OCI-LY3 (cell line): ENCODE results near the gene DUSP1.
A peak's percentile ranks its signal among the peaks of the same experiment; 100 is the strongest.

Source experiments
- H2AFZ ChIP-seq: fragments of 200-600, 300-600 bp; shearing (Covaris generic); 2 replicates; pipeline ENCODE4 v1.6.0; 2014; ENCODE audit warnings: antibody characterized with exemption, low read depth, low read length
- H3K27ac ChIP-seq: fragments of 200-600, 300-600 bp; sonication (generic); 2 replicates; pipeline ENCODE4 v1.5.1; 2014; ENCODE audit warnings: mild to moderate bottlenecking, low read length, moderate library complexity, mixed read lengths
- H3K27me3 ChIP-seq: fragments of 200-600, 300-600 bp; sonication (generic); 2 replicates; pipeline ENCODE4 v1.6.1; 2014; ENCODE audit warnings: low read depth, low read length, mixed read lengths
- H3K36me3 ChIP-seq: fragments of 200-600, 300-600 bp; sonication (generic); replicated peaks from 2 replicates; pipeline ENCODE3; 2014; ENCODE audit warnings: low read depth, low read length, mixed read lengths
- H3K4me1 ChIP-seq: fragments of 300-600, 200-600 bp; sonication (generic); 2 replicates; pipeline ENCODE4 v1.6.1; 2014; ENCODE audit warnings: low read length, mixed read lengths
- H3K4me2 ChIP-seq: fragments of 200-600, 300-600 bp; sonication (generic); 2 replicates; pipeline ENCODE4 v1.6.1; 2014; ENCODE audit warnings: low read length, mixed read lengths
- H3K4me3 ChIP-seq: fragments of 300-600, 200-600 bp; sonication (generic); 2 replicates; pipeline ENCODE4 v1.5.1; 2014; ENCODE audit warnings: antibody characterized with exemption, mild to moderate bottlenecking, low read length, moderate library complexity
- H3K79me2 ChIP-seq: fragments of 300-600, 200-600 bp; shearing (Covaris generic); 2 replicates; pipeline ENCODE4 v1.6.1; 2014; ENCODE audit warnings: mild to moderate bottlenecking, low read length, mixed read lengths
- H3K9ac ChIP-seq: fragments of 300-600, 200-600 bp; shearing (Covaris generic); 2 replicates; pipeline ENCODE4 v1.6.0; 2014; ENCODE audit warnings: mild to moderate bottlenecking, low read length, moderate library complexity
- H3K9me3 ChIP-seq: fragments of 200-600, 300-600 bp; shearing (Covaris generic); 2 replicates; pipeline ENCODE4 v1.6.1; 2014; ENCODE audit warnings: low read length, mixed read lengths; ENCODE audit not compliant: insufficient read depth
- H4K20me1 ChIP-seq: fragments of 200-600, 300-600 bp; sonication (generic); 2 replicates; pipeline ENCODE4 v1.6.1; 2016; ENCODE audit warnings: low read length, mixed read lengths; ENCODE audit not compliant: insufficient read depth
- CTCF ChIP-seq: fragments of 200-600, 300-600 bp; sonication (generic); IDR thresholded peaks from 2 replicates; pipeline ENCODE4 v1.5.1; 2014; ENCODE audit warnings: antibody characterized with exemption, low read length, low read depth
- EZH2phosphoT487 ChIP-seq: fragments of 200-600 bp; shearing (Covaris generic); IDR thresholded peaks from 2 replicates; pipeline ENCODE4 v1.6.1; 2018; ENCODE audit warnings: antibody characterized with exemption, mixed run types, low read depth

DUSP1 gene

DNA sequence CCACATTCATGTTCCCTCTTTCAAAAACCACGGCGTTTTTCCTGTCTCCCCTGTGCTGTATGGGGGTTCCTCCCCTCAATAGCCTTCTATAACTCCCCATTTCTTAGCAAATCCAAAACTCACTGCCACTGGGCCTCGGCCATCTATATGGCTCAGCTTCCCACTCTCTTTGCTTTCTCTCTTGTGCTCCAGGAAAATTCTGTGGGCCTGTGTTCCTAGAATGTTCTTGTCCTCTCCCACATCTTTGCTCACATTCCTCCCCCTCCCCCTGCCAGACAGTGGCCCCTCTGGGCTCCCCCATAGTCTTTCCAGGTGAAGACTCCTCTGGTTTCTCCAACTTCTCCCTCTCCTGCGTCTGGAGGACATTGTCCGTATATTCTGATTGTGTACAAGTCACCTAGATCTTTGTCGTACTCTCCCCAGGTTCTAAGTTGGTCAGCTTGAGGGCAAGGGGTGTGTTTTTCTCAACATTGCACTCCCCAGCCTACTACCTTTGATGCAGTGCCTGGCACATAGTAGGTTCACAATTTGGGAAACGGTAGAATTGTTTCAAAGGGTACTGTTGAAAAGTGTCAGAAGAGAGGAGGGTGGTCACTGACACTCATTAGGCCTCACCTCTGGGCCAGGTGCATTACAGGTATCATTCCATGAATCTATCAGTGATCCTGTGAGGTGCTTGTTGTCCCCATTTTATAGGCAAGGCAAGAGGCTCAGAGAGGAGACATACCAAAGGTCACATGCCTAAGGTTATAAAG lies 3.7 kb upstream of the DUSP1 start:
- Histone ChIP-seq H3K4me1 (peaks cover 39% of the 10 kb centered on the region), H3K79me2 (peaks cover 7% of the 10 kb centered on the region), H3K9me3 (no peaks in the 10 kb centered on the region), H3K27me3 (no peaks in the 10 kb centered on the region), H3K27ac (no peak overlapping the region), H2AFZ (no peak overlapping the region), H3K4me3 (no peak overlapping the region), H3K9ac (no peak overlapping the region), H4K20me1 (no peaks in the 10 kb centered on the region), H3K36me3 (no peaks in the 10 kb centered on the region), H3K4me2 (no peak overlapping the region)
- TF ChIP-seq EZH2phosphoT487: no peak

DNA sequence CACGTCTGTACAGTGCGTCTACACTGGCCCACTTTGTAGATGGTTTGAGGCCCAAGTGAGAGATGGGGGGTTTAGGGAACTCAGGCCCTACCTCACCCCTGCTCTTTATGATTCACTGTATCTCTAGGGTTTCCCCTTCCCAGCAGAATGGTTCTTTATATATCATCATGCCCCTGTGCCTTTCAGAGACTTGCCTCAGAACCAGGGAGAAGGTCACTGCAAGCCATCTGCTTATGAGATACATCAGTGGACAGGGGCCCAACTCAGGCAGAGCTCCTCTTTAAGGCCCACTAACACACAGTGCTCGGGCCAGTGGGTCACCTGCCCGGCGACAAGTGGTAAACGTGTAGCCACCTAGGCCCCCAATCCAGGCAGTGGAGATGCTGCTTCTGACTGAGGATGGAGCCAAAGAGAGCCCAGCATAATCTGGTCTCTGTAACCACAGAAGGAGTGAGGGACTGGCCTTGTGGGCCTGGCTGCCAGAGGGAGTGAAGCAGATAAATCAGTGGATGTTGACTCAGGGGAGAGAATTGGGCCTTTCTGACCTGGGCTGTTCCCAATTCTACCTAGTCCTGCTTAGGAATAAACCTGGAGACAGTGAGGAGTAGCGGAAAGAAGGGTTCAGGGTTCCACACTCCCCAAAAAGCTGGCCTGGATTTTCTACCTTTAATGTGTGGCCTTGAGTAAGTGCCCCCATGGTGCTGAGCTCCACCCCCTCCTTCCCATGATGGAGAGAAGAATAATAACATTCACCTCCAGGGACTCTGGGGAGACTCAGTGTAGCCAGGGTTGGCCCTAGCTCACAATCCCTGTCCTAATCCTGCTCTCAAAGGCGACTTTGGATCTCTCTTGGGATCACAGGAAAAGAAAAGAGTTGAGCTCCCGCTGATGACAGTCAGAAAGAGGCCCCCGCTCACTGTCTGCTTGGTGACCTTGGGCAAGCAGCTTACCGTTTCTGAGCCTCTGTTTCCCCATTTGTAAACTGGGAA lies 2.8 kb upstream of the DUSP1 start:
- peaks cover 11% of the 10 kb centered on the region for H3K79me2 ChIP-seq
- H2AFZ ChIP-seq: no peak overlapping the region
- no peak overlapping the region for H3K27ac ChIP-seq
- no peak for TF ChIP-seq EZH2phosphoT487
- TF ChIP-seq CTCF: no peak
- no peaks in the 10 kb centered on the region for H3K9me3 ChIP-seq
- no peaks in the 10 kb centered on the region for H3K27me3 ChIP-seq
- peaks cover 6% of the 10 kb centered on the region for H3K36me3 ChIP-seq
- H3K9ac ChIP-seq: no peak overlapping the region
- H3K4me2 ChIP-seq: 0 out of 2 replicates have a peak overlapping the region, but pooled peaks have one; percentile 5
- peaks cover 41% of the 10 kb centered on the region for H3K4me1 ChIP-seq
- H3K4me3 ChIP-seq: no peak overlapping the region
- no peaks in the 10 kb centered on the region for H4K20me1 ChIP-seq

- H3K4me2 ChIP-seq: peak overlapping the region; percentile 99
- H3K4me1 ChIP-seq: peaks cover 31% of the 10 kb centered on the region
- H3K9ac ChIP-seq: peak overlapping the region; percentile 93
- H3K27me3 ChIP-seq: no peaks in the 10 kb centered on the region
- peak overlapping the region; percentile 59 for H2AFZ ChIP-seq
- H3K36me3 ChIP-seq: peaks cover 16% of the 10 kb centered on the region
- TF ChIP-seq CTCF (peak; percentile 82), EZH2phosphoT487 (no peak)
- H3K79me2 ChIP-seq: peaks cover 11% of the 10 kb centered on the region
- peak overlapping the region; percentile 95 for H3K4me3 ChIP-seq
- H4K20me1 ChIP-seq: no peaks in the 10 kb centered on the region
- no peaks in the 10 kb centered on the region for H3K9me3 ChIP-seq
- H3K27ac ChIP-seq: peak overlapping the region; percentile 81
These were observed 1.3 kb upstream of the DUSP1 start for GRCh38 chr5:172772112-172772906.

GRCh38 chr5:172771439-172772111 lies 580 bp upstream of the DUSP1 start:
- Histone ChIP-seq H3K4me3 (peak overlapping the region; percentile 95), H4K20me1 (no peaks in the 10 kb centered on the region), H3K9me3 (no peaks in the 10 kb centered on the region), H3K4me1 (peaks cover 23% of the 10 kb centered on the region), H3K4me2 (peak overlapping the region; percentile 99), H3K36me3 (peaks cover 16% of the 10 kb centered on the region), H3K27me3 (no peaks in the 10 kb centered on the region), H3K9ac (peak overlapping the region; percentile 93), H3K79me2 (peaks cover 11% of the 10 kb centered on the region), H2AFZ (peak overlapping the region; percentile 72; the same call in 1 of the 2 replicates), H3K27ac (peak overlapping the region; percentile 81)
- TF ChIP-seq CTCF (no peak), EZH2phosphoT487 (no peak)
